Stimulated activated CD4-positive, alpha-beta T cell treated with anti-CD3 and anti-CD28 coated beads, Interleukin-2, amount 100 ng/mL, for 4 hours (primary cell): ENCODE results near the gene FN3K.

Experiments used
- DNase-seq: peaks from one replicate; pipeline ENCODE4 v3.0.0-alpha.2; 2020; ENCODE audit warnings: low read depth

The FN3K gene

GRCh38 chr17:82703935-82704865 lies 31.2 kb upstream of the FN3K start:
- DNase-seq, result no peak

GRCh38 chr17:82704886-82705285 lies 30.5 kb upstream of the FN3K start:
- DNase-seq, result no peak

- DNase-seq, result no peak
These were observed 29.7 kb upstream of the FN3K start for GRCh38 chr17:82705756-82706155.

- no peak for DNase-seq
These were observed 26.3 kb upstream of the FN3K start for GRCh38 chr17:82709024-82709675.

- no peak for DNase-seq
These were observed 25.5 kb upstream of the FN3K start for GRCh38 chr17:82709676-82710498.

GRCh38 chr17:82710499-82711232 lies 24.7 kb upstream of the FN3K start:
- no peak for DNase-seq

- no peak for DNase-seq
These were observed 22.2 kb upstream of the FN3K start for GRCh38 chr17:82713071-82713723.

GRCh38 chr17:82716203-82717010 lies 19.0 kb upstream of the FN3K start, which contains the start of gene FN3KRP:
FN3KRP (plus strand) TSS chr17:82716706; CDS start chr17:82716756, 50 bp downstream.
- peak; percentile 93 for DNase-seq

GRCh38 chr17:82718986-82719685 lies 16.3 kb upstream of the FN3K start:
- no peak for DNase-seq

- DNase-seq, result no peak
These were observed 15.2 kb upstream of the FN3K start for GRCh38 chr17:82720204-82720603.

- no peak for DNase-seq
These were observed 12.9 kb upstream of the FN3K start for GRCh38 chr17:82722341-82723013.

- DNase-seq, result no peak
These were observed 12.1 kb upstream of the FN3K start for GRCh38 chr17:82723169-82723807.

GRCh38 chr17:82726427-82726826 lies 9.0 kb upstream of the FN3K start:
- DNase-seq, result no peak

- no peak for DNase-seq
These were observed 5.7 kb upstream of the FN3K start for GRCh38 chr17:82729479-82730260.

GRCh38 chr17:82732118-82732743 lies 3.2 kb upstream of the FN3K start:
- DNase-seq, result no peak

- no peak for DNase-seq
These were observed 1.2 kb downstream of the FN3K start for GRCh38 chr17:82736511-82737185.
